Measurements from ENCODE around the gene AMH. TPM values are rescaled to one million over a fixed set of nuclear protein-coding genes. Genes with fewer than 3 reads are reported as not detected.

Gene AMH
- total RNA-seq, 6 experiments from 2014 or later: 0.24 to 1.2 (median 0.59) TPM

DNA sequence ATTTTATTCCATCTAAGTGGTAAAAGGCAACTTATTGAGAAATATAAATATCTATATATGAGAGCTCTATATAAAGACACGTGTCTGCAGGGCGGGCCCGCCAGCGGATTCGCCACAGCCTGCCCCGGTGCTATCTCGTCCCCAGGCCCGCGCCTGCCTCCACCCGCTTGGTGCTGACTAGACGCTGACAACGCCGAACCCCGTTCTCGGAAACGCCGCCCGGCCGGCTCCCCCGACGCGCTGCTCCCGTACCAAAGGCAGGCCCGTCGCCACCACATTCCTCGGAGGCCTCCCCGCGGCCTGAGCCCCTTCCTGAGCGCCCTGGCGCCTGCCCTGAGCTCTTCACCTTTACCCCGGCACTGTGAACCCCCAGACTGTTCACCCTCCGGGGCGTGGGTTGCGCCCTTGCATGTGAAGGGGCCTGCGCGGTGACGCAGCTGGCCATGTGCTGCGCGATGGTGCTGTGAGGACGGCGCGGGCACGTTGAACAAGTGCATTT, 19.0 kb upstream of the AMH start:
- Histone ChIP-seq H3K4me3 (no peak overlapping the region), H3K4me1 (peaks cover 0 to 18% (median 0%) of the 10 kb centered on the region in 4 donors), H3K36me3 (peaks cover 0 to 35% (median 8%) of the 10 kb centered on the region in 4 donors), H3K27me3 (no peaks in the 10 kb centered on the region), H3K27ac (no peak overlapping the region), H3K9me3 (no peaks in the 10 kb centered on the region)
- WGBS (ENCODE audit: insufficient coverage, low coverage, low lambda C conversion rate, missing lambda C conversion rate): 91% methylated on average over 33 of the region's 43 CpGs
- DNase-seq: no peak
- intact Hi-C loops (cut with DNase I): loop anchor here in 1 of 2 donors (5.0 to 10.0 kb wide), 2 partner anchors 58 to 85 kb away; no protein-coding TSS in a partner anchor
- TF ChIP-seq POLR2A (IDR thresholded peaks at IDR 0.05) (no peak), CTCF (IDR thresholded peaks at IDR 0.05) (no peak)
- no peak for ATAC-seq

DNA sequence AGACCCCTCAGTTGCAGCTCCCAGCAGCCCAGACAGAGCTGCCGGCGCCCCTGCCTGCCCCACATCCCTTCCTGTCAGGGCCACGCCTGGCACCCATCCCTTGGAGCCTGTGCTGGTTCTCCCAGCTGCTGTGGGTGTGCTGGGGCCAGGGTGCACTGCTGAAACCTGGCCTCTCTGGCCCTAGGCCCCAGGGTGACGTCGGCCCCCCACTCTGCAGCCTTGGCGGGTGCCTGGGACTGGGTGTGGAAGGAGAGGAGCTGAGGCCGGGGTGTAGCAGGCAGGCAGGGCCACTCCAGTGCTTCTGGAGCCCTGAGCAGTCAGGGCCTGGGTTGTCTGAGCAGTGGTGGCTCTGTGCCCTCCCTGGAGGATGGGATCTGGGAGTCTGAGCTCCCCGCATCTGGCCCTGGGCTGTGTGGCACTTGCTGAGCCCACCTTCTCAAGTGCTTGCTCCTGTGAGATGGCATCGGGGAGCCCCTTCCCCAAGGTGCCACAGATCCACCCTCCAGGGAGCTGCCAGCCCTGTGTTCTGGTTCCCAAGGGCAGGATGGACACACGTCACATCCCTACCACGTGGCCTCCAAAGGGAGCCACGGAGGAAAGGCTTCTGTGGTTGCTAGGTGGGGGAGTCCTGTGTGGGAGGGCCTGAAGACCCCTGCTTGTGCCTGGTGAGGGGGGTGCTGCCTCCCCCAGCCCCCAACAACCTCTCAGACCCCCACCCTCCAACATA, 18.2 kb upstream of the AMH start:
- TF ChIP-seq POLR2A (IDR thresholded peaks at IDR 0.05) (no peak), CTCF (IDR thresholded peaks at IDR 0.05) (no peak)
- no CpG with 5 or more reads among the region's 12 CpGs for WGBS (ENCODE audit: insufficient coverage, low coverage, low lambda C conversion rate, missing lambda C conversion rate)
- Histone ChIP-seq H3K36me3 (peaks cover 0 to 26% (median 8%) of the 10 kb centered on the region in 4 donors), H3K4me3 (no peak overlapping the region), H3K27me3 (no peaks in the 10 kb centered on the region), H3K9me3 (no peaks in the 10 kb centered on the region), H3K4me1 (peaks cover 0 to 20% (median 0%) of the 10 kb centered on the region in 4 donors), H3K27ac (no peak overlapping the region)
- peak in 1 of 3 donors; percentile 64 for DNase-seq
- ATAC-seq: no peak
- intact Hi-C loops (cut with DNase I): loop anchor here in 1 of 2 donors (5.0 to 10.0 kb wide), 2 partner anchors 59 to 84 kb away; no protein-coding TSS in a partner anchor

DNA sequence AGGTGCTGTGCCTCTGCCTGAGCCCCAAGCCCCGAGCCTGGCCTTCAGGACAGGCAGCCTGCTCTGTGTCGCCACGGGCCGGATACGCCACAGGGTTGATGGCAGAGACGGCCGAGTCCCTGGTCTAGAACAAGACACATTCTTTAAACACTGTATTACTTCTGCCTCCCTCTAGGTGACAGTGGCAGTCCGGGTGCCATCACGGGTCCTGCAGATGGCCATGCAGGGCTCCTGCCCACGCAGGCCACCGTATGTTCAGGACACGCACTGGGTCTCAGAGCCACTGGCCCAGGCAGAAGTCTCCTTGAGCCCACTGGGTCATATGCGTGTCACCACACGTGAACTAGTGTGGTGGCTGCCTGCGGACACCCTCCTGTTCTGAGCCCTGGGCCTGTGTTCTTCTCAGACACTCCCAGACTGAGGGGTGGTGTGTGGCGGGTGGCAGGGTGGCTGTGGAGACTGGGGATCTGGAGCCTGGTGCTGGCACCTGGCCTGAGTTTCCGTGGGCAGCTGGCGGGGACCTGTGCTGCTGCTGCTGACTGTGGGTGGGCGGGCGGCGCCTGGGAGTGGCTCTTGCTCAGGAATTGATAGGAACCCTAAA, 17.4 kb upstream of the AMH start:
- H3K36me3 ChIP-seq: peaks cover 0 to 18% (median 8%) of the 10 kb centered on the region in 4 donors
- H3K4me3 ChIP-seq: no peak overlapping the region
- no peak overlapping the region for H3K27ac ChIP-seq
- ATAC-seq (no peak), DNase-seq (no peak)
- no peaks in the 10 kb centered on the region for H3K9me3 ChIP-seq
- peaks cover 0 to 20% (median 0%) of the 10 kb centered on the region in 4 donors for H3K4me1 ChIP-seq
- TF ChIP-seq POLR2A (IDR thresholded peaks at IDR 0.05) (no peak), CTCF (IDR thresholded peaks at IDR 0.05) (peak in 2 of 4 donors; percentile 9)
- intact Hi-C loops (cut with DNase I): loop anchor here in 1 of 2 donors (5.0 to 10.0 kb wide), 2 partner anchors 59 to 83 kb away; no protein-coding TSS in a partner anchor
- H3K27me3 ChIP-seq: no peaks in the 10 kb centered on the region
- WGBS (ENCODE audit: insufficient coverage, low coverage, low lambda C conversion rate, missing lambda C conversion rate): 93% methylated on average over 5 of the region's 21 CpGs

- intact Hi-C loops (cut with DNase I): loop anchor here in 1 of 2 donors (5.0 to 10.0 kb wide), 2 partner anchors 60 to 82 kb away; no protein-coding TSS in a partner anchor
- ATAC-seq: no peak
- H3K4me1 ChIP-seq: peaks cover 0 to 24% (median under 1%) of the 10 kb centered on the region in 4 donors
- H3K36me3 ChIP-seq: peaks cover 0 to 11% (median 8%) of the 10 kb centered on the region in 4 donors
- DNase-seq: no peak
- no peak for TF ChIP-seq CTCF (IDR thresholded peaks at IDR 0.05)
- TF ChIP-seq POLR2A (IDR thresholded peaks at IDR 0.05): no peak
- no peaks in the 10 kb centered on the region for H3K9me3 ChIP-seq
- H3K27ac ChIP-seq: no peak overlapping the region
- no peaks in the 10 kb centered on the region for H3K27me3 ChIP-seq
- no peak overlapping the region for H3K4me3 ChIP-seq
- WGBS (ENCODE audit: insufficient coverage, low coverage, low lambda C conversion rate, missing lambda C conversion rate): 61% methylated on average over 4 of the region's 30 CpGs
These were observed 16.6 kb upstream of the AMH start for GRCh38 chr19:2232286-2233151.

All from right lobe of liver (tissue), 6 donors.